ENCODE measurements around the gene SPIN4.
"Not testable (repeated sequence)": the region's sequence is repeated elsewhere in the genome, so short reads cannot be mapped to it uniquely, and the experiment has no call there.

The SPIN4 gene

GRCh38 chrX:63350941-63351616 is at the start of gene SPIN4:
Gene SPIN4 (minus strand): TSS chrX:63351332. CDS start chrX:63350819, 513 bp downstream.
- WGBS (ENCODE audit: insufficient coverage, insufficient read length), result no CpG with 5 or more reads among the region's 58 CpGs
- H3K36me3 ChIP-seq (ENCODE audit: control insufficient read depth, insufficient read depth, low read length), result no peaks in the 10 kb centered on the region
- H3K4me3 ChIP-seq (ENCODE audit: low read length), result peak within 1 kb of the TSS; percentile 67; the same call in 1 of the 2 replicates
- no peak within 1 kb of the TSS for H3K27ac ChIP-seq (ENCODE audit: low read length)
- H3K27me3 ChIP-seq (ENCODE audit: control insufficient read depth, insufficient read depth, low read length), result no peaks in the 10 kb centered on the region
- no peak for DNase-seq (ENCODE audit: low read depth, low spot score)
- no peaks in the 10 kb centered on the region for H3K9me3 ChIP-seq (ENCODE audit: control insufficient read depth, insufficient read depth, low read length)
- no peaks in the 10 kb centered on the region for H3K4me1 ChIP-seq (ENCODE audit: control insufficient read depth, insufficient read depth, low read length)

- Histone ChIP-seq H3K4me3 (ENCODE audit: low read length) (no peak overlapping the region), H3K27ac (ENCODE audit: low read length) (no peak overlapping the region), H3K36me3 (ENCODE audit: control insufficient read depth, insufficient read depth, low read length) (no peaks in the 10 kb centered on the region), H3K27me3 (ENCODE audit: control insufficient read depth, insufficient read depth, low read length) (no peaks in the 10 kb centered on the region), H3K9me3 (ENCODE audit: control insufficient read depth, insufficient read depth, low read length) (no peaks in the 10 kb centered on the region), H3K4me1 (ENCODE audit: control insufficient read depth, insufficient read depth, low read length) (no peaks in the 10 kb centered on the region)
- no peak for DNase-seq (ENCODE audit: low read depth, low spot score)
These were observed 49.2 kb upstream of the SPIN4 start for GRCh38 chrX:63400340-63400739.

GRCh38 chrX:63394872-63395271 is 43.7 kb upstream of the SPIN4 start:
- H3K9me3 ChIP-seq (ENCODE audit: control insufficient read depth, insufficient read depth, low read length), result no peaks in the 10 kb centered on the region
- no peaks in the 10 kb centered on the region for H3K4me1 ChIP-seq (ENCODE audit: control insufficient read depth, insufficient read depth, low read length)

GRCh38 chrX:63393094-63393493 is 42.0 kb upstream of the SPIN4 start:
- H3K4me3 ChIP-seq (ENCODE audit: low read length); H3K36me3 ChIP-seq (ENCODE audit: control insufficient read depth, insufficient read depth, low read length); DNase-seq (ENCODE audit: low read depth, low spot score); H3K27ac ChIP-seq (ENCODE audit: low read length); H3K4me1 ChIP-seq (ENCODE audit: control insufficient read depth, insufficient read depth, low read length); H3K9me3 ChIP-seq (ENCODE audit: control insufficient read depth, insufficient read depth, low read length); H3K27me3 ChIP-seq (ENCODE audit: control insufficient read depth, insufficient read depth, low read length): not testable (repeated sequence)
- WGBS (ENCODE audit: insufficient coverage, insufficient read length), result no CpG with 5 or more reads among the region's 24 CpGs

More at GRCh38 chrX:63394872-63395271, 43.7 kb upstream of the SPIN4 start:
- Histone ChIP-seq H3K27ac (ENCODE audit: low read length) (no peak overlapping the region), H3K4me3 (ENCODE audit: low read length) (no peak overlapping the region), H3K27me3 (ENCODE audit: control insufficient read depth, insufficient read depth, low read length) (no peaks in the 10 kb centered on the region), H3K36me3 (ENCODE audit: control insufficient read depth, insufficient read depth, low read length) (no peaks in the 10 kb centered on the region)
- WGBS (ENCODE audit: insufficient coverage, insufficient read length), result no CpG with 5 or more reads among the region's 2 CpGs
- no peak for DNase-seq (ENCODE audit: low read depth, low spot score)

GRCh38 chrX:63387411-63387810 is 36.3 kb upstream of the SPIN4 start:
- DNase-seq (ENCODE audit: low read depth, low spot score), result no peak
- no peak overlapping the region for H3K4me3 ChIP-seq (ENCODE audit: low read length)
- H3K27me3 ChIP-seq (ENCODE audit: control insufficient read depth, insufficient read depth, low read length), result no peaks in the 10 kb centered on the region
- no peaks in the 10 kb centered on the region for H3K9me3 ChIP-seq (ENCODE audit: control insufficient read depth, insufficient read depth, low read length)
- H3K36me3 ChIP-seq (ENCODE audit: control insufficient read depth, insufficient read depth, low read length), result no peaks in the 10 kb centered on the region
- no CpG with 5 or more reads among the region's 3 CpGs for WGBS (ENCODE audit: insufficient coverage, insufficient read length)
- no peak overlapping the region for H3K27ac ChIP-seq (ENCODE audit: low read length)
- H3K4me1 ChIP-seq (ENCODE audit: control insufficient read depth, insufficient read depth, low read length), result no peaks in the 10 kb centered on the region

- not testable (repeated sequence) for H3K27ac ChIP-seq (ENCODE audit: low read length); DNase-seq (ENCODE audit: low read depth, low spot score); H3K36me3 ChIP-seq (ENCODE audit: control insufficient read depth, insufficient read depth, low read length); H3K27me3 ChIP-seq (ENCODE audit: control insufficient read depth, insufficient read depth, low read length); H3K9me3 ChIP-seq (ENCODE audit: control insufficient read depth, insufficient read depth, low read length); H3K4me3 ChIP-seq (ENCODE audit: low read length); H3K4me1 ChIP-seq (ENCODE audit: control insufficient read depth, insufficient read depth, low read length)
These were observed 33.1 kb upstream of the SPIN4 start for GRCh38 chrX:63384263-63384662.

GRCh38 chrX:63373012-63373411 is 21.9 kb upstream of the SPIN4 start:
- WGBS (ENCODE audit: insufficient coverage, insufficient read length), result no CpG with 5 or more reads among the region's 3 CpGs

GRCh38 chrX:63367699-63368098 is 16.6 kb upstream of the SPIN4 start:
- H3K36me3 ChIP-seq (ENCODE audit: control insufficient read depth, insufficient read depth, low read length); H3K4me1 ChIP-seq (ENCODE audit: control insufficient read depth, insufficient read depth, low read length); H3K4me3 ChIP-seq (ENCODE audit: low read length); H3K27me3 ChIP-seq (ENCODE audit: control insufficient read depth, insufficient read depth, low read length); H3K27ac ChIP-seq (ENCODE audit: low read length); DNase-seq (ENCODE audit: low read depth, low spot score); H3K9me3 ChIP-seq (ENCODE audit: control insufficient read depth, insufficient read depth, low read length): not testable (repeated sequence)
- WGBS (ENCODE audit: insufficient coverage, insufficient read length), result no CpG with 5 or more reads among the region's 5 CpGs

More at GRCh38 chrX:63373012-63373411, 21.9 kb upstream of the SPIN4 start:
- H3K9me3 ChIP-seq (ENCODE audit: control insufficient read depth, insufficient read depth, low read length); H3K27ac ChIP-seq (ENCODE audit: low read length); DNase-seq (ENCODE audit: low read depth, low spot score); H3K4me3 ChIP-seq (ENCODE audit: low read length); H3K36me3 ChIP-seq (ENCODE audit: control insufficient read depth, insufficient read depth, low read length); H3K27me3 ChIP-seq (ENCODE audit: control insufficient read depth, insufficient read depth, low read length); H3K4me1 ChIP-seq (ENCODE audit: control insufficient read depth, insufficient read depth, low read length): not testable (repeated sequence)

GRCh38 chrX:63363788-63364187 is 12.7 kb upstream of the SPIN4 start:
- H3K27me3 ChIP-seq (ENCODE audit: control insufficient read depth, insufficient read depth, low read length), result no peaks in the 10 kb centered on the region
- no peak overlapping the region for H3K4me3 ChIP-seq (ENCODE audit: low read length)
- no CpG with 5 or more reads among the region's 4 CpGs for WGBS (ENCODE audit: insufficient coverage, insufficient read length)
- H3K36me3 ChIP-seq (ENCODE audit: control insufficient read depth, insufficient read depth, low read length), result no peaks in the 10 kb centered on the region
- no peak overlapping the region for H3K27ac ChIP-seq (ENCODE audit: low read length)
- no peak for DNase-seq (ENCODE audit: low read depth, low spot score)
- H3K9me3 ChIP-seq (ENCODE audit: control insufficient read depth, insufficient read depth, low read length), result no peaks in the 10 kb centered on the region; the same call in 1 of the 2 replicates
- no peaks in the 10 kb centered on the region for H3K4me1 ChIP-seq (ENCODE audit: control insufficient read depth, insufficient read depth, low read length)

GRCh38 chrX:63361494-63361893 is 10.4 kb upstream of the SPIN4 start:
- no peaks in the 10 kb centered on the region for H3K4me1 ChIP-seq (ENCODE audit: control insufficient read depth, insufficient read depth, low read length)
- H3K9me3 ChIP-seq (ENCODE audit: control insufficient read depth, insufficient read depth, low read length), result no peaks in the 10 kb centered on the region; the same call in 1 of the 2 replicates
- H3K27me3 ChIP-seq (ENCODE audit: control insufficient read depth, insufficient read depth, low read length), result no peaks in the 10 kb centered on the region
- H3K27ac ChIP-seq (ENCODE audit: low read length), result no peak overlapping the region
- no peaks in the 10 kb centered on the region for H3K36me3 ChIP-seq (ENCODE audit: control insufficient read depth, insufficient read depth, low read length)
- no peak for DNase-seq (ENCODE audit: low read depth, low spot score)
- WGBS (ENCODE audit: insufficient coverage, insufficient read length), result no CpG with 5 or more reads among the region's 2 CpGs
- no peak overlapping the region for H3K4me3 ChIP-seq (ENCODE audit: low read length)

GRCh38 chrX:63354484-63354883 is 3.4 kb upstream of the SPIN4 start:
- no peak for DNase-seq (ENCODE audit: low read depth, low spot score)
- Histone ChIP-seq H3K4me1 (ENCODE audit: control insufficient read depth, insufficient read depth, low read length) (no peaks in the 10 kb centered on the region), H3K27me3 (ENCODE audit: control insufficient read depth, insufficient read depth, low read length) (no peaks in the 10 kb centered on the region), H3K9me3 (ENCODE audit: control insufficient read depth, insufficient read depth, low read length) (no peaks in the 10 kb centered on the region), H3K27ac (ENCODE audit: low read length) (no peak overlapping the region), H3K4me3 (ENCODE audit: low read length) (no peak overlapping the region), H3K36me3 (ENCODE audit: control insufficient read depth, insufficient read depth, low read length) (no peaks in the 10 kb centered on the region)
